Calu3 (cell line): Measurements from ENCODE around the gene RIPK4. TPM values are rescaled to one million over a fixed set of nuclear protein-coding genes. Genes with fewer than 3 reads are reported as not detected.

Source experiments
- BruUV-seq: library from RNA; stranded (reverse); fragments of 400-500 nt; replicated peaks from 2 replicates; lab custom pipeline; 2021; lab: Mats Ljungman, UMichigan
- CTCF ChIA-PET: fragments of 300-600 bp; sonication (Branson Sonifier 250); formaldehyde crosslinking; loops from one replicate; lab custom pipeline; 2022; ENCODE audit warnings: antibody characterized with exemption; lab: Charles Lee
- DNase-seq: peaks from one replicate; pipeline ENCODE4 v3.0.0; 2022
- H3K27ac Mint-ChIP-seq: one replicate; pipeline ENCODE4 v1.8.0; 2022; ENCODE audit warnings: mixed read lengths; ENCODE audit not compliant: unreplicated experiment
- H3K27me3 Mint-ChIP-seq: one replicate; pipeline ENCODE4 v1.8.0; 2022; ENCODE audit warnings: mixed read lengths; ENCODE audit not compliant: unreplicated experiment
- H3K36me3 Mint-ChIP-seq: one replicate; pipeline ENCODE4 v1.8.0; 2022; ENCODE audit warnings: mild to moderate bottlenecking, moderate library complexity, mixed read lengths; ENCODE audit not compliant: insufficient read depth, unreplicated experiment
- H3K4me1 Mint-ChIP-seq: one replicate; pipeline ENCODE4 v1.8.0; 2022; ENCODE audit warnings: mild to moderate bottlenecking, low read depth, mixed read lengths; ENCODE audit not compliant: unreplicated experiment
- H3K4me3 Mint-ChIP-seq: one replicate; pipeline ENCODE4 v1.8.0; 2022; ENCODE audit warnings: mild to moderate bottlenecking, low read depth, moderate library complexity, mixed read lengths; ENCODE audit not compliant: unreplicated experiment
- H3K9me3 Mint-ChIP-seq: one replicate; pipeline ENCODE4 v1.8.0; 2022; ENCODE audit warnings: low read depth, mixed read lengths; ENCODE audit not compliant: unreplicated experiment
- CTCF ChIP-seq: fragments of 200-600 bp; IDR thresholded peaks from one replicate; pipeline ENCODE4 v1.8.0; 2022; ENCODE audit warnings: antibody characterized with exemption; ENCODE audit not compliant: unreplicated experiment
- intact Hi-C: fragments of 100-400 bp; cut with micrococcal nuclease; formaldehyde crosslinking; loops from one replicate; pipeline ENCODE4 v1.10.0; 2022; ENCODE audit not compliant: unreplicated experiment
- total RNA-seq: library from RNA; stranded (reverse); gene quantifications from 2 replicates; pipeline ENCODE4 v1.2.3, GENCODE V29; 2022

The RIPK4 gene
- total RNA-seq, 1 experiment from 2014 or later, result 30.3 TPM

GRCh38 chr21:41722052-41723018 is 44.5 kb downstream of the RIPK4 start:
- CTCF ChIA-PET, result no interaction called here
- Mint-ChIP-seq H3K9me3 (no peaks in the 10 kb centered on the region), H3K27ac (peak overlapping the region; percentile 22)

DNA sequence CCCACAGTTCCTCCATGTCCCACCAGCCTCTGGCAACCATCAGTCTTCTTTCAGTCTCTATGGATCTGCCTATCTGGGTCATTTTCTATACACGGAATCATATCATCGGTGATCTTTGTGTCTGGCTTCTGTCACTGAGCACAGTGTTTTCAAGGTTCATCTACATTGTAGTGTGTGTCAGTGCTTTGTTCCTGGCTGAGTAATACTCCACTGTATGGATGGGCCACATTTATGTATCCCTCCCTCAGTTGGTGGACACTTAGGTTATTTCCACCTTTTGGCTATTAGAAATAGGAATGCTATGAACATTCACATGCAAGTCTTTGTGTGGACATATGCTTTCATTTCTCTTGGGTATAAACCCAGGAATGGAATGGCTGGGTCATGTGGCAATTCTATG is 46.6 kb downstream of the RIPK4 start:
- intact Hi-C loops, result loop anchor here (10.0 kb wide), 1 partner anchor 105 kb away; no protein-coding TSS in a partner anchor

More at GRCh38 chr21:41722052-41723018, 44.5 kb downstream of the RIPK4 start:
- H3K4me3 Mint-ChIP-seq, result no peak overlapping the region
- H3K4me1 Mint-ChIP-seq, result peaks cover 22% of the 10 kb centered on the region
- no peak for DNase-seq
- peaks cover 16% of the 10 kb centered on the region for H3K36me3 Mint-ChIP-seq
- no TSS peak for BruUV-seq
- no peak for TF ChIP-seq CTCF
- intact Hi-C loops, result loop anchor here (10.0 kb wide), 1 partner anchor 108 kb away; no protein-coding TSS in a partner anchor
- H3K27me3 Mint-ChIP-seq, result no peaks in the 10 kb centered on the region

GRCh38 chr21:41719691-41720090 is 47.2 kb downstream of the RIPK4 start:
- H3K4me1 Mint-ChIP-seq, result peaks cover 36% of the 10 kb centered on the region
- H3K9me3 Mint-ChIP-seq, result no peaks in the 10 kb centered on the region
- no peak overlapping the region for H3K4me3 Mint-ChIP-seq
- no peaks in the 10 kb centered on the region for H3K27me3 Mint-ChIP-seq
- intact Hi-C loops, result loop anchor here (5.0 to 10.0 kb wide), 2 partner anchors 42 to 105 kb away; no protein-coding TSS in a partner anchor
- H3K27ac Mint-ChIP-seq, result no peak overlapping the region
- CTCF ChIA-PET, result no interaction called here
- BruUV-seq, result no TSS peak
- no peak for TF ChIP-seq CTCF
- DNase-seq, result no peak
- H3K36me3 Mint-ChIP-seq, result peaks cover 13% of the 10 kb centered on the region

More for the DNA sequence above, 46.6 kb downstream of the RIPK4 start:
- no peak overlapping the region for H3K4me3 Mint-ChIP-seq
- H3K36me3 Mint-ChIP-seq, result peaks cover 13% of the 10 kb centered on the region
- TF ChIP-seq CTCF, result no peak
- peaks cover 30% of the 10 kb centered on the region for H3K4me1 Mint-ChIP-seq
- no peak for DNase-seq
- H3K27ac Mint-ChIP-seq, result no peak overlapping the region
- CTCF ChIA-PET, result no interaction called here
- no peaks in the 10 kb centered on the region for H3K9me3 Mint-ChIP-seq
- no peaks in the 10 kb centered on the region for H3K27me3 Mint-ChIP-seq
- no TSS peak for BruUV-seq

DNA sequence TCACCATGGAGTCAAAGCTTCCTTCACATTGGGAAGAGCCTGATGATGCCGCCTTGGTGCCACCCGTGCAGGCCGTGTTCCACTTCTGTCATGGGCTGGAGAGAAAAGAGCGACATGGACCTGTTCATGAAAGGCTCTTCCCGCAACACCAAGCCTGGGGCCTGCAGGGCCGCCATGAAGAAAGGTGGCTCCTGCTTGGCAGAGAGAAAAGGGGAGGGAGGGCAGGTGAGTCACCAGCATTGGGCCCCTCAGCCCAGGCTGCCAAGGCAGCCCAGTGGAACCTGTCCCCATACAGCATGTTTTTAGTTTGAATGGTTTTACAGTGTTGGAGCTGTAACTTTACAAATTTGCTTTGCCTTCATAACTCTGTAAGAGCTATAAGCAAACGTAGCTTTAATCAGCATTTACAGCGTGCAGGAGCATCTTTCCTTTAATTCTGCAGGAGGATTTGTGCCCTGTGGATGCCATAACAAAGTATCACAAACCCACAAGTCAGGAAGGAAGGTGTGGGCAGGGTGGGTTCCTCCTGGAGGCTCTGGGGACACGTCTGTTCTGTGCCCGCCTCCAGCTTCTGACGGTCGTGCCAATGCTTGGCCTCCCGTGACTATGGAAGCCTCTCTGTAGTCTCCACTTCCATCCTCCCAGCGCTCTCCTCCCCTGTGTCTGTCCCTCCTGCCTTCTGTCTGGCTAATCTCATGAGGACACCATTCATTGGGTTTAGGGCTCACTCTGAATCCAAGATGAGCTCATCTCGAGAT is 49.1 kb downstream of the RIPK4 start:
- intact Hi-C loops, result loop anchor here (5.0 kb wide), 1 partner anchor 40 kb away; no protein-coding TSS in a partner anchor
- H3K9me3 Mint-ChIP-seq, result no peaks in the 10 kb centered on the region
- peaks cover 49% of the 10 kb centered on the region for H3K4me1 Mint-ChIP-seq
- H3K4me3 Mint-ChIP-seq, result no peak overlapping the region
- CTCF ChIA-PET, result no interaction called here
- no peak for TF ChIP-seq CTCF
- no peak for DNase-seq
- no TSS peak for BruUV-seq
- no peak overlapping the region for H3K27ac Mint-ChIP-seq
- peaks cover 13% of the 10 kb centered on the region for H3K36me3 Mint-ChIP-seq
- H3K27me3 Mint-ChIP-seq, result no peaks in the 10 kb centered on the region
